Chondrocyte (in vitro differentiated cells): ENCODE measurements around the gene PCDHGA10. TPM values are rescaled to one million over a fixed set of nuclear protein-coding genes. Genes with fewer than 3 reads are reported as not detected.
"Not testable (repeated sequence)": the region's sequence is repeated elsewhere in the genome, so short reads cannot be mapped to it uniquely, and the experiment has no call there.

ENCODE experiments used
- DNase-seq: peaks from one replicate; pipeline ENCODE4 v3.0.0; 2021; ENCODE audit warnings: mixed read lengths, low spot score
- H3K27ac Mint-ChIP-seq: one replicate; pipeline ENCODE4 v1.8.0; 2021; ENCODE audit warnings: mild to moderate bottlenecking, moderate library complexity, mixed read lengths; ENCODE audit not compliant: unreplicated experiment
- H3K27me3 Mint-ChIP-seq: 2 replicates; pipeline ENCODE4 v1.8.0; 2021; ENCODE audit warnings: low read depth, mixed read lengths
- H3K36me3 Mint-ChIP-seq: 2 replicates; pipeline ENCODE4 v1.8.0; 2021; ENCODE audit warnings: low read depth, mixed read lengths
- H3K4me1 Mint-ChIP-seq: 2 replicates; pipeline ENCODE4 v1.8.0; 2021; ENCODE audit warnings: low read depth, mild to moderate bottlenecking, mixed read lengths
- H3K4me3 Mint-ChIP-seq: one replicate; pipeline ENCODE4 v1.8.0; 2021; ENCODE audit warnings: mild to moderate bottlenecking, moderate library complexity, mixed read lengths; ENCODE audit not compliant: unreplicated experiment
- H3K9me3 Mint-ChIP-seq: 2 replicates; pipeline ENCODE4 v1.8.0; 2021; ENCODE audit warnings: low read depth, mixed read lengths
- total RNA-seq: library from RNA; stranded (reverse); gene quantifications from 3 replicates; pipeline ENCODE4 v1.2.1, GENCODE V29; 2021
- TF ChIP-seq, protein P1 (sequence below): fragments of 200-600 bp; sonication (generic); IDR thresholded peaks from 2 replicates; pipeline ENCODE4 v1.5.0; 2021; ENCODE audit warnings: antibody characterized with exemption, mild to moderate bottlenecking, moderate library complexity

The PCDHGA10 gene
- total RNA-seq, 1 donor from 2014 or later: 14.9 TPM

DNA sequence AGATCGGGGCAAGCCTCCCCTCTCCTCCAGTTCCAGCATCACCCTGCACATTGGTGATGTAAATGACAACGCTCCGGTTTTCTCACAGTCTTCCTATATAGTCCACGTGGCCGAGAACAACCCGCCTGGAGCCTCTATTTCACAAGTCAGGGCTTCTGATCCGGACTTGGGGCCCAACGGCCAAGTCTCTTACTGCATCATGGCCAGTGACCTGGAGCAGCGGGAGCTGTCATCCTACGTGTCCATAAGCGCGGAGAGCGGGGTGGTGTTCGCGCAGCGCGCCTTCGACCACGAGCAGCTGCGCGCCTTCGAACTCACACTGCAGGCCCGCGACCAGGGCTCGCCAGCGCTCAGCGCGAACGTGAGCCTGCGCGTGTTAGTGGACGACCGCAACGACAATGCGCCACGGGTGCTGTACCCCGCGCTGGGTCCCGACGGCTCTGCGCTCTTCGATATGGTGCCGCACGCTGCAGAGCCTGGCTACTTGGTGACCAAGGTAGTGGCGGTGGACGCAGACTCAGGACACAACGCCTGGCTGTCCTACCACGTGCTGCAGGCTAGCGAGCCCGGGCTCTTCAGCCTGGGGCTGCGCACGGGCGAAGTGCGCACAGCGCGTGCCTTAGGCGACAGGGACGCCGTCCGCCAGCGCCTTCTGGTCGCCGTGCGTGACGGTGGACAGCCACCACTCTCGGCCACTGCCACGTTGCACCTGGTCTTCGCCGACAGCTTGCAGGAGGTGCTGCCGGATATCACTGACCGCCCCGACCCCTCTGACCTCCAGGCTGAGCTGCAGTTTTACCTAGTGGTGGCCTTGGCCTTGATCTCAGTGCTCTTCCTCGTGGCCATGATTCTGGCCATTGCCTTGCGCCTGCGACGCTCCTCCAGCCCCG lies 23.4 kb upstream of the PCDHGA10 start:
- peaks cover 7% of the 10 kb centered on the region for H3K36me3 Mint-ChIP-seq
- H3K27me3 Mint-ChIP-seq: no peaks in the 10 kb centered on the region
- H3K4me3 Mint-ChIP-seq: no peak overlapping the region
- no peak overlapping the region for H3K27ac Mint-ChIP-seq
- TF ChIP-seq, protein P1, sequence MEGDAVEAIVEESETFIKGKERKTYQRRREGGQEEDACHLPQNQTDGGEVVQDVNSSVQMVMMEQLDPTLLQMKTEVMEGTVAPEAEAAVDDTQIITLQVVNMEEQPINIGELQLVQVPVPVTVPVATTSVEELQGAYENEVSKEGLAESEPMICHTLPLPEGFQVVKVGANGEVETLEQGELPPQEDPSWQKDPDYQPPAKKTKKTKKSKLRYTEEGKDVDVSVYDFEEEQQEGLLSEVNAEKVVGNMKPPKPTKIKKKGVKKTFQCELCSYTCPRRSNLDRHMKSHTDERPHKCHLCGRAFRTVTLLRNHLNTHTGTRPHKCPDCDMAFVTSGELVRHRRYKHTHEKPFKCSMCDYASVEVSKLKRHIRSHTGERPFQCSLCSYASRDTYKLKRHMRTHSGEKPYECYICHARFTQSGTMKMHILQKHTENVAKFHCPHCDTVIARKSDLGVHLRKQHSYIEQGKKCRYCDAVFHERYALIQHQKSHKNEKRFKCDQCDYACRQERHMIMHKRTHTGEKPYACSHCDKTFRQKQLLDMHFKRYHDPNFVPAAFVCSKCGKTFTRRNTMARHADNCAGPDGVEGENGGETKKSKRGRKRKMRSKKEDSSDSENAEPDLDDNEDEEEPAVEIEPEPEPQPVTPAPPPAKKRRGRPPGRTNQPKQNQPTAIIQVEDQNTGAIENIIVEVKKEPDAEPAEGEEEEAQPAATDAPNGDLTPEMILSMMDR: no peak
- peaks cover 48% of the 10 kb centered on the region for H3K9me3 Mint-ChIP-seq
- peak; percentile 83 for DNase-seq
- H3K4me1 Mint-ChIP-seq: peaks cover 2% of the 10 kb centered on the region

DNA sequence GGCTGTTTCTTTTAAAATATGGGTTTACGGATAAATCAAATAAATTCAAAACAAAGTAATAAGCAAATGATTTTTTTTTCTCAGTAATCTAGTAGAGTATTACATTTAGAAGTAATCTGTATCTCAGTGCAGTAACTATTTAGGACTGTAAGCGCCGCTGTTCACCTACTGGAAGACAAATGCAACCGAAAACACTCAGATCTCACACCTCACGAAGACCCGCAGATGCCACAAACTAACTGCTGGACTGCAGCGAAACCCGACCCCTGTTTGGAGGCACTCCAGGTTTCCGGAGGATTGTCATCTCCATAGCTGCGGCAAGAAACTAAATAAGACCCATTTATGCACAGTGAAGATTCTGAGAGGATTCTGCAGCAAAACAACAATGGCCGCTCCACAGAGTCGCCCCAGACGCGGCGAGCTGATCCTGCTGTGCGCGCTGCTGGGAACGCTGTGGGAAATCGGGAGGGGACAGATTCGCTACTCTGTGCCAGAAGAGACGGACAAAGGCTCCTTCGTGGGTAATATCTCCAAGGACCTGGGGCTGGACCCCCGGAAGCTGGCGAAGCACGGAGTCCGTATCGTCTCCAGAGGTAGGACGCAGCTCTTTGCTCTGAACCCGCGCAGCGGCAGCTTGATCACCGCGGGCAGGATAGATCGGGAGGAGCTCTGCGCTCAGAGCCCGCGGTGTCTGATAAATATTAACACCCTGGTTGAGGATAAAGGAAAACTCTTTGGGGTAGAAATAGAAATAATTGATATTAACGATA lies 20.2 kb upstream of the PCDHGA10 start, which contains the start of gene PCDHGA8:
Gene PCDHGA8, plus strand, starts transcription at position 205 of the 770 bp plus-strand sequence. Its CDS starts 181 bp downstream, at position 386.
- H3K4me3 Mint-ChIP-seq: no peak within 1 kb of the TSS
- no peaks in the 10 kb centered on the region for H3K27me3 Mint-ChIP-seq
- peaks cover 12% of the 10 kb centered on the region for H3K36me3 Mint-ChIP-seq
- peaks cover 2% of the 10 kb centered on the region for H3K4me1 Mint-ChIP-seq
- H3K27ac Mint-ChIP-seq: no peak within 1 kb of the TSS
- peaks cover 40% of the 10 kb centered on the region for H3K9me3 Mint-ChIP-seq
- TF ChIP-seq, protein P1: no peak
- DNase-seq: peak; percentile 62

DNA sequence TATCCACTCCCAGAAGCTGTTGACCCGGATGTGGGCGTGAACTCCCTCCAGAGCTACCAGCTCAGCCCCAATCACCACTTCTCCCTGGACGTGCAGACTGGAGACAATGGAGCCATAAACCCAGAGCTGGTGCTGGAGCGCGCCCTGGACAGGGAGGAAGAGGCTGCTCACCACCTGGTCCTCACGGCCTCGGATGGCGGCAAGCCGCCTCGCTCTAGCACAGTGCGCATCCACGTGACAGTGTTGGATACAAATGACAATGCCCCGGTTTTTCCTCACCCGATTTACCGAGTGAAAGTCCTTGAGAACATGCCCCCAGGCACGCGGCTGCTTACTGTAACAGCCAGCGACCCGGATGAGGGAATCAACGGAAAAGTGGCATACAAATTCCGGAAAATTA lies 19.5 kb upstream of the PCDHGA10 start:
- peaks cover 12% of the 10 kb centered on the region for H3K36me3 Mint-ChIP-seq
- TF ChIP-seq, protein P1: no peak
- H3K4me1 Mint-ChIP-seq: peaks cover 2% of the 10 kb centered on the region
- H3K27me3 Mint-ChIP-seq: no peaks in the 10 kb centered on the region
- H3K27ac Mint-ChIP-seq: no peak overlapping the region
- DNase-seq: no peak
- H3K4me3 Mint-ChIP-seq: no peak overlapping the region
- H3K9me3 Mint-ChIP-seq: peaks cover 38% of the 10 kb centered on the region

DNA sequence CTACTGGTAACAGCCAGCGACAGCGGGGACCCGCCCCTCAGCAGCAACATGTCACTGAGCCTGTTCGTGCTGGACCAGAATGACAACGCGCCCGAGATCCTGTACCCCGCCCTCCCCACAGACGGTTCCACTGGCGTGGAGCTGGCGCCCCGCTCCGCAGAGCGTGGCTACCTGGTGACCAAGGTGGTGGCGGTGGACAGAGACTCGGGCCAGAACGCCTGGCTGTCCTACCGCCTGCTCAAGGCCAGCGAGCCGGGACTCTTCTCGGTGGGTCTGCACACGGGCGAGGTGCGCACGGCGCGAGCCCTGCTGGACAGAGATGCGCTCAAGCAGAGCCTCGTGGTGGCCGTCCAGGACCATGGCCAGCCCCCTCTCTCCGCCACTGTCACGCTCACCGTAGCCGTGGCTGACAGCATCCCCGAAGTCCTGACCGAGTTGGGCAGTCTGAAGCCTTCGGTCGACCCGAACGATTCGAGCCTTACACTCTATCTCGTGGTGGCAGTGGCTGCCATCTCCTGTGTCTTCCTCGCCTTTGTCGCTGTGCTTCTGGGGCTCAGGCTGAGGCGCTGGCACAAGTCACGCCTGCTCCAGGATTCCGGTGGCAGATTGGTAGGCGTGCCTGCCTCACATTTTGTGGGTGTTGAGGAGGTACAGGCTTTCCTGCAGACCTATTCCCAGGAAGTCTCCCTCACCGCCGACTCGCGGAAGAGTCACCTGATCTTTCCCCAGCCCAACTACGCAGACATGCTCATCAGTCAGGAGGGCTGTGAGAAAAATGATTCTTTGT lies 18.2 kb upstream of the PCDHGA10 start:
- not testable (repeated sequence) for H3K36me3 Mint-ChIP-seq, DNase-seq, H3K4me3 Mint-ChIP-seq, H3K27ac Mint-ChIP-seq, H3K27me3 Mint-ChIP-seq, H3K4me1 Mint-ChIP-seq
- H3K9me3 Mint-ChIP-seq: peaks cover 41% of the 10 kb centered on the region

DNA sequence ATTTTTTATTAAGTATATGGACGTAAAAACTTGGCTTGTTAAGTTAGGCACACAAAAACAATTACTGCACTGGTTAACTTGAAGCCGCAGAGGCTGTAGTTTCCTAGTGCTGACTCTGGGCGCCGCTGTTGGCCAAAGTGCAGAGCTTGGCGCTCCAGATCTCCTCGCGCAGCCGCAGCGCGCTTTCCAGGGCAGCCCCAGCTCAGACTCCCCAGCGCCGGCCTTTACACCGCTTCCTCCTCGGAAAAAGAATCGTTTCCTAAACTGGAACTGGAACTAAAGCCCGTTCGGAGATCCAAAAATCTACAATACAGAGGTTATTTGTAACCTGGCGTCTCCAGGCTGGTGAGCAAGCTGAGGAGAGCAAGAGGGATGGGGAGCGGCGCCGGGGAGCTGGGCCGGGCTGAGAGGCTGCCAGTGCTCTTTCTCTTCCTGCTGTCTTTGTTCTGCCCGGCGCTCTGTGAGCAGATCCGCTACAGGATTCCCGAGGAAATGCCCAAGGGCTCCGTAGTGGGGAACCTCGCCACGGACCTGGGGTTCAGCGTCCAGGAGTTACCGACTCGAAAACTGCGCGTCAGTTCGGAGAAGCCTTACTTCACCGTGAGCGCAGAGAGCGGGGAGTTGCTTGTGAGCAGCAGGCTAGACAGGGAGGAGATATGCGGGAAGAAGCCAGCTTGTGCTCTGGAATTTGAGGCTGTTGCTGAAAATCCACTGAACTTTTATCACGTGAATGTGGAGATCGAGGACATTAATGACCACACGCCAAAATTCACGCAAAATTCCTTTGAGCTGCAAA lies 14.8 kb upstream of the PCDHGA10 start, which contains the start of gene PCDHGB5:
Gene PCDHGB5, plus strand, starts transcription at position 192 of the 796 bp plus-strand sequence. Its CDS starts 181 bp downstream, at position 373.
- not testable (repeated sequence) for H3K4me1 Mint-ChIP-seq, H3K27ac Mint-ChIP-seq, H3K27me3 Mint-ChIP-seq, DNase-seq, H3K4me3 Mint-ChIP-seq
- Mint-ChIP-seq H3K9me3 (peaks cover 28% of the 10 kb centered on the region), H3K36me3 (peaks cover 12% of the 10 kb centered on the region)
